ENCODE measurements around the gene PRKCZ.
A peak's percentile ranks its signal among the peaks of the same experiment; 100 is the strongest.

- peak; percentile 57 to 81 (median 66) for TF ChIP-seq CTCF (IDR thresholded peaks at IDR 0.05)
- TF ChIP-seq POLR2A (IDR thresholded peaks at IDR 0.05): no peak
Measured at GRCh38 chr1:2046174-2046917, 3.9 kb upstream of the PRKCZ start.

Measured in heart left ventricle (tissue), 13 donors.